Fibroblast of lung (primary cell): ENCODE results near the gene OXER1. TPM values are rescaled to one million over a fixed set of nuclear protein-coding genes. Genes with fewer than 3 reads are reported as not detected.

Experiments
- DNase-seq, 2 donors: peaks; one replicate each; pipeline versions ENCODE4 v3.0.0 to v3.0.0-alpha.2; 2010; ENCODE audit warnings: low read depth in 2 of 2
- H2AFZ ChIP-seq: 2 replicates; pipeline ENCODE4 v1.5.1; 2012; ENCODE audit warnings: low read length, control low read depth, inconsistent platforms
- H3K27ac ChIP-seq: 2 replicates; pipeline ENCODE4 v1.5.1; 2011; ENCODE audit warnings: low read length, control low read depth; ENCODE audit not compliant: insufficient read depth
- H3K27me3 ChIP-seq: 2 replicates; pipeline ENCODE4 v1.5.1; 2011; ENCODE audit warnings: mild to moderate bottlenecking, low read length; ENCODE audit not compliant: control insufficient read depth, insufficient read depth
- H3K36me3 ChIP-seq: 2 replicates; pipeline ENCODE4 v1.5.1; 2011; ENCODE audit warnings: low read length; ENCODE audit not compliant: control insufficient read depth, insufficient read depth
- H3K4me1 ChIP-seq: 2 replicates; pipeline ENCODE4 v1.5.1; 2011; ENCODE audit warnings: low read length; ENCODE audit not compliant: control insufficient read depth, insufficient read depth; ENCODE audit errors: extremely low read depth
- H3K4me2 ChIP-seq: 2 replicates; pipeline ENCODE4 v1.5.1; 2011; ENCODE audit warnings: low read length, control low read depth; ENCODE audit not compliant: insufficient read depth; ENCODE audit errors: extremely low read depth
- H3K4me3 ChIP-seq, 4 experiments: fragments of 200-600 bp in 1 of 4; sonication (generic) in 1 of 4; replicated peaks in 1 of 4; 2 replicates each; pipeline ENCODE4 v1.5.1; 2011 to 2016; ENCODE audit warnings: low read length in 4 of 4, low read depth in 3 of 4, mild to moderate bottlenecking in 3 of 4, control low read depth in 2 of 4, inconsistent platforms in 1 of 4, mixed read lengths in 1 of 4; ENCODE audit not compliant: insufficient read depth in 1 of 4; ENCODE audit errors: control extremely low read depth in 1 of 4
- H3K79me2 ChIP-seq: 2 replicates; pipeline ENCODE4 v1.5.1; 2012; ENCODE audit warnings: mild to moderate bottlenecking, low read length, inconsistent platforms; ENCODE audit not compliant: control insufficient read depth, insufficient read depth
- H3K9ac ChIP-seq: 2 replicates; pipeline ENCODE4 v1.5.1; 2011; ENCODE audit warnings: mild to moderate bottlenecking, low read length, control low read depth; ENCODE audit not compliant: insufficient read depth
- H3K9me3 ChIP-seq: 2 replicates; pipeline ENCODE4 v1.5.1; 2012; ENCODE audit warnings: low read depth, low read length; ENCODE audit not compliant: control insufficient read depth, insufficient read depth
- H4K20me1 ChIP-seq: 2 replicates; pipeline ENCODE4 v1.5.1; 2011; ENCODE audit warnings: low read length; ENCODE audit not compliant: control insufficient read depth, insufficient read depth; ENCODE audit errors: extremely low read depth
- CTCF ChIP-seq, 2 donors: IDR thresholded peaks in 1 of 2; conservative IDR thresholded peaks in 1 of 2; 1 replicate in 1 of 2; 2 replicates in 1 of 2; pipeline ENCODE4 v1.5.1; 2011 to 2012; ENCODE audit warnings: low read length in 2 of 2, control low read depth in 1 of 2, inconsistent platforms in 1 of 2, low read depth in 1 of 2, mild to moderate bottlenecking in 1 of 2
- EZH2 ChIP-seq: IDR thresholded peaks from 2 replicates; pipeline ENCODE4 v1.5.1; 2012; ENCODE audit warnings: low read length, control low read depth, mild to moderate bottlenecking; ENCODE audit errors: missing control alignments
- polyA plus RNA-seq, 2 donors: library from polyadenylated mRNA; depleted of rRNA in 1 of 2; stranded (reverse) in 1 of 2; unstranded in 1 of 2; fragments of >200 nt; gene quantifications; 2 replicates each; pipeline ENCODE4 v1.2.1, GENCODE V29; 2011 to 2012; ENCODE audit warnings: missing spikeins in 1 of 2
- total RNA-seq: library from RNA; depleted of rRNA; stranded (reverse); fragments of >200 nt; gene quantifications from 2 replicates; pipeline ENCODE4 v1.2.1, GENCODE V29; 2014

The OXER1 gene
- total and polyA plus RNA-seq, 2 donors (not counting 1 experiment from before 2014, with no cell fraction given), result 0.17 TPM; not detected in 1

- no peak overlapping the region for H3K9ac ChIP-seq
These were observed 20.4 kb upstream of the OXER1 start for GRCh38 chr2:42784204-42784880.

DNA sequence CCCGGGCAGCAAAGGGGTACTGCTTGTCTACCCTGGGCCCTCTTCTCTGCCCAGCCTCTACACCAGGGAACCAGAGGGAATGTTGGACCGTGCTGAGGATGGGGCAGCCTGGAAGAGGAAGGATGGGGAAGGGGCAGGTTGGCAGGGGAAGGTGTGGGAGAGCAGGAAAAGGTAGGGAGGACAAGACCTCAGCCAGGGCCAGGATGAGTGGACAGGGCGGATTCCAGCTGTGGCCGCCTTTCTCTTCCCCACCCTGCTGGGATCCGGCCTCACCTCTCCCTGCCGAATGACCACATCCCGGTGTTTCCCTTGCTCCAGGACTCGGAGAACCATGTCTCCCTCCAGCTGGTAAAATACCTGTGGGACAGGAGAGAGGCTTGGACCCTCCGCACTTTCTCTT lies 19.6 kb upstream of the OXER1 start:
- Histone ChIP-seq H3K4me2 (no peak overlapping the region), H4K20me1 (no peaks in the 10 kb centered on the region), H3K27ac (no peak overlapping the region), H3K9ac (no peak overlapping the region), H3K9me3 (no peaks in the 10 kb centered on the region), H2AFZ (no peak overlapping the region), H3K4me1 (no peaks in the 10 kb centered on the region), H3K79me2 (no peaks in the 10 kb centered on the region), H3K4me3 (no peak overlapping the region), H3K36me3 (no peaks in the 10 kb centered on the region), H3K27me3 (no peaks in the 10 kb centered on the region)
- DNase-seq, result no peak
- TF ChIP-seq CTCF (conservative IDR thresholded peaks at IDR 0.05 in 1 of 2, IDR thresholded peaks at IDR 0.05 in 1 of 2; ENCODE audit: low read depth in 1 of 2, low read length in 2 of 2), result no peak
- TF ChIP-seq EZH2, result no peak

More at GRCh38 chr2:42784204-42784880, 20.4 kb upstream of the OXER1 start:
- no peaks in the 10 kb centered on the region for H3K36me3 ChIP-seq
- H3K4me3 ChIP-seq, result no peak overlapping the region
- no peaks in the 10 kb centered on the region for H4K20me1 ChIP-seq
- DNase-seq, result no peak
- H3K79me2 ChIP-seq, result no peaks in the 10 kb centered on the region
- H3K27me3 ChIP-seq, result no peaks in the 10 kb centered on the region
- no peak for TF ChIP-seq CTCF (conservative IDR thresholded peaks at IDR 0.05 in 1 of 2, IDR thresholded peaks at IDR 0.05 in 1 of 2; ENCODE audit: low read depth in 1 of 2, low read length in 2 of 2)
- no peak for TF ChIP-seq EZH2
- H3K4me2 ChIP-seq, result no peak overlapping the region
- H2AFZ ChIP-seq, result no peak overlapping the region
- H3K4me1 ChIP-seq, result no peaks in the 10 kb centered on the region
- no peak overlapping the region for H3K27ac ChIP-seq
- H3K9me3 ChIP-seq, result no peaks in the 10 kb centered on the region

GRCh38 chr2:42781181-42781580 lies 17.2 kb upstream of the OXER1 start:
- Histone ChIP-seq H3K4me3 (no peak overlapping the region), H3K9me3 (no peaks in the 10 kb centered on the region), H3K4me1 (no peaks in the 10 kb centered on the region), H3K27ac (no peak overlapping the region), H2AFZ (no peak overlapping the region), H4K20me1 (no peaks in the 10 kb centered on the region), H3K36me3 (no peaks in the 10 kb centered on the region), H3K27me3 (no peaks in the 10 kb centered on the region), H3K79me2 (no peaks in the 10 kb centered on the region), H3K4me2 (no peak overlapping the region), H3K9ac (no peak overlapping the region)
- no peak for TF ChIP-seq EZH2
- no peak for TF ChIP-seq CTCF (conservative IDR thresholded peaks at IDR 0.05 in 1 of 2, IDR thresholded peaks at IDR 0.05 in 1 of 2; ENCODE audit: low read depth in 1 of 2, low read length in 2 of 2)
- DNase-seq, result no peak
